DOHH2 (cell line): ENCODE results near the gene TLE1.

Experiments
- H3F3A ChIP-seq: fragments of 200-600 bp; sonication (generic), shearing (Covaris generic); 2 replicates; pipeline ENCODE4 v1.6.0; 2016; ENCODE audit warnings: antibody characterized with exemption, mild to moderate bottlenecking; ENCODE audit not compliant: control insufficient read depth, insufficient read depth
- H3K27ac ChIP-seq: fragments of 200-600 bp; sonication (generic); 2 replicates; pipeline ENCODE4 v1.5.1; 2014; ENCODE audit warnings: low read depth, mild to moderate bottlenecking, low read length, moderate library complexity
- H3K27me3 ChIP-seq: fragments of 200-600 bp; sonication (generic); 2 replicates; pipeline ENCODE4 v1.6.1; 2014; ENCODE audit warnings: mild to moderate bottlenecking, low read length, mixed read lengths; ENCODE audit not compliant: control insufficient read depth
- H3K36me3 ChIP-seq: fragments of 200-600 bp; sonication (generic); 2 replicates; pipeline ENCODE4 v1.6.1; 2014; ENCODE audit warnings: mild to moderate bottlenecking, low read length, moderate library complexity, mixed read lengths; ENCODE audit not compliant: control insufficient read depth
- H3K4me1 ChIP-seq: fragments of 200-600 bp; sonication (generic); 2 replicates; pipeline ENCODE4 v1.6.1; 2014; ENCODE audit warnings: mild to moderate bottlenecking, low read length, mixed read lengths; ENCODE audit not compliant: control insufficient read depth
- H3K4me2 ChIP-seq: fragments of 200-600 bp; sonication (generic); 2 replicates; pipeline ENCODE4 v1.6.0; 2014; ENCODE audit warnings: mild to moderate bottlenecking, low read length, moderate library complexity
- H3K4me3 ChIP-seq: fragments of 200-600 bp; sonication (generic); 2 replicates; pipeline ENCODE4 v1.5.1; 2014; ENCODE audit warnings: mild to moderate bottlenecking, low read length, mixed read lengths
- H3K79me2 ChIP-seq: fragments of 200-600 bp; sonication (generic); 2 replicates; pipeline ENCODE4 v1.6.1; 2014; ENCODE audit warnings: mild to moderate bottlenecking, low read length, mixed read lengths; ENCODE audit not compliant: control insufficient read depth
- H3K9me2 ChIP-seq: fragments of 200-600 bp; sonication (generic); replicated peaks from 2 replicates; pipeline ENCODE4 v1.6.1; 2014; ENCODE audit warnings: mild to moderate bottlenecking, low read length, mixed read lengths; ENCODE audit not compliant: control insufficient read depth
- H3K9me3 ChIP-seq: fragments of 200-600 bp; sonication (generic); 2 replicates; pipeline ENCODE4 v1.6.1; 2014; ENCODE audit warnings: antibody characterized with exemption, low read length, mixed read lengths; ENCODE audit not compliant: control insufficient read depth, insufficient read depth
- H4K20me1 ChIP-seq: fragments of 200-600 bp; sonication (generic); 2 replicates; pipeline ENCODE4 v1.6.0; 2014; ENCODE audit warnings: low read depth, mild to moderate bottlenecking, antibody characterized with exemption, low read length, moderate library complexity; ENCODE audit not compliant: control insufficient read depth, insufficient read depth
- CTCF ChIP-seq: fragments of 200-600 bp; sonication (generic); IDR thresholded peaks from one replicate; pipeline ENCODE4 v1.5.1; 2014; ENCODE audit warnings: antibody characterized with exemption, mild to moderate bottlenecking, low read depth, low read length; ENCODE audit not compliant: poor library complexity, severe bottlenecking
- EZH2phosphoT487 ChIP-seq: fragments of 200-600 bp; sonication (generic); IDR thresholded peaks from 2 replicates; pipeline ENCODE4 v1.6.1; 2017; ENCODE audit warnings: borderline replicate concordance, mild to moderate bottlenecking, antibody characterized with exemption, low read length, moderate library complexity, mixed read lengths

The TLE1 gene

GRCh38 chr9:81618923-81619322, 70.4 kb downstream of the TLE1 start:
- Histone ChIP-seq H3K27me3 (no peaks in the 10 kb centered on the region), H3K4me2 (no peak overlapping the region), H3K27ac (no peak overlapping the region), H3K4me3 (no peak overlapping the region), H4K20me1 (no peaks in the 10 kb centered on the region), H3K9me3 (no peaks in the 10 kb centered on the region), H3K79me2 (no peaks in the 10 kb centered on the region), H3K4me1 (peaks cover 21% of the 10 kb centered on the region), H3K36me3 (no peaks in the 10 kb centered on the region), H3K9me2 (no peaks in the 10 kb centered on the region), H3F3A (no peaks in the 10 kb centered on the region)
- TF ChIP-seq EZH2phosphoT487: no peak
- TF ChIP-seq CTCF: no peak

GRCh38 chr9:81616141-81616540, 73.2 kb downstream of the TLE1 start:
- H3K36me3 ChIP-seq: no peaks in the 10 kb centered on the region

GRCh38 chr9:81614335-81614734, 75.0 kb downstream of the TLE1 start:
- no peak overlapping the region for H3K4me2 ChIP-seq
- no peaks in the 10 kb centered on the region for H3K27me3 ChIP-seq

More at GRCh38 chr9:81616141-81616540, 73.2 kb downstream of the TLE1 start:
- Histone ChIP-seq H3K9me2 (no peaks in the 10 kb centered on the region), H3F3A (no peaks in the 10 kb centered on the region), H3K4me2 (no peak overlapping the region), H3K9me3 (0 out of 2 replicates have a peak, but pooled peaks cover 3% of the 10 kb centered on the region), H4K20me1 (no peaks in the 10 kb centered on the region), H3K27me3 (no peaks in the 10 kb centered on the region), H3K79me2 (no peaks in the 10 kb centered on the region), H3K4me3 (no peak overlapping the region), H3K27ac (no peak overlapping the region), H3K4me1 (peaks cover 21% of the 10 kb centered on the region)
- TF ChIP-seq EZH2phosphoT487 (no peak), CTCF (no peak)

More at GRCh38 chr9:81614335-81614734, 75.0 kb downstream of the TLE1 start:
- Histone ChIP-seq H3K9me2 (no peaks in the 10 kb centered on the region), H3K9me3 (0 out of 2 replicates have a peak, but pooled peaks cover 3% of the 10 kb centered on the region), H3K27ac (no peak overlapping the region), H4K20me1 (no peaks in the 10 kb centered on the region), H3K36me3 (no peaks in the 10 kb centered on the region), H3K4me1 (peaks cover 9% of the 10 kb centered on the region), H3K4me3 (no peak overlapping the region), H3K79me2 (no peaks in the 10 kb centered on the region), H3F3A (no peaks in the 10 kb centered on the region)
- TF ChIP-seq EZH2phosphoT487 (no peak), CTCF (no peak)
